Caco-2 (cell line): ENCODE measurements around the gene IL34. TPM values are rescaled to one million over a fixed set of nuclear protein-coding genes. Genes with fewer than 3 reads are reported as not detected.

Experiments used
- BruUV-seq: library from RNA; stranded (reverse); fragments of 400-500 nt; replicated peaks from 2 replicates; lab custom pipeline; 2021; lab: Mats Ljungman, UMichigan
- CTCF ChIA-PET: fragments of 300-600 bp; sonication (Branson Sonifier 250); formaldehyde crosslinking; loops from one replicate; lab custom pipeline; 2022; ENCODE audit warnings: antibody characterized with exemption; lab: Charles Lee
- POLR2A ChIA-PET: fragments of 300-600 bp; sonication (Branson Sonifier 250); formaldehyde crosslinking; loops from one replicate; lab custom pipeline; 2022; ENCODE audit warnings: antibody characterized with exemption; lab: Charles Lee
- DNase-seq, 2 experiments: peaks; one replicate each; pipeline versions ENCODE4 v3.0.0 to v3.0.0-alpha.2; 2020 to 2022
- H3K27me3 ChIP-seq: replicated peaks from 2 replicates; pipeline ENCODE4 v1.6.0; 2011; ENCODE audit warnings: low read length; ENCODE audit not compliant: control insufficient read depth, insufficient read depth
- H3K36me3 ChIP-seq: 2 replicates; pipeline ENCODE4 v1.5.1; 2011; ENCODE audit warnings: low read length; ENCODE audit not compliant: control insufficient read depth, insufficient read depth
- H3K4me1 ChIP-seq: fragments of 250-450 bp; sonication (Bioruptor Pico); 2 replicates; pipeline ENCODE4 v1.5.1; 2020; ENCODE audit warnings: mild to moderate bottlenecking
- H3K4me3 ChIP-seq: 2 replicates; pipeline ENCODE4 v1.5.1; 2011; ENCODE audit warnings: low read depth, mild to moderate bottlenecking, control low read depth, low read length
- H3K9me3 ChIP-seq: fragments of 250-450 bp; sonication (Bioruptor Pico); 2 replicates; pipeline ENCODE4 v1.5.1; 2020; ENCODE audit warnings: mild to moderate bottlenecking, moderate library complexity
- H3K27ac Mint-ChIP-seq: one replicate; pipeline ENCODE4 v1.8.0; 2022; ENCODE audit warnings: mixed read lengths; ENCODE audit not compliant: unreplicated experiment
- H3K27me3 Mint-ChIP-seq: one replicate; pipeline ENCODE4 v1.8.0; 2022; ENCODE audit warnings: mixed read lengths; ENCODE audit not compliant: insufficient read depth, unreplicated experiment
- H3K36me3 Mint-ChIP-seq: one replicate; pipeline ENCODE4 v1.8.0; 2022; ENCODE audit warnings: mild to moderate bottlenecking, mixed read lengths; ENCODE audit not compliant: insufficient read depth, unreplicated experiment
- H3K4me1 Mint-ChIP-seq: one replicate; pipeline ENCODE4 v1.8.0; 2022; ENCODE audit warnings: low read depth, mixed read lengths; ENCODE audit not compliant: unreplicated experiment
- H3K4me3 Mint-ChIP-seq: one replicate; pipeline ENCODE4 v1.8.0; 2022; ENCODE audit warnings: mild to moderate bottlenecking, moderate library complexity, mixed read lengths; ENCODE audit not compliant: unreplicated experiment
- H3K9me3 Mint-ChIP-seq: one replicate; pipeline ENCODE4 v1.8.0; 2022; ENCODE audit warnings: mixed read lengths; ENCODE audit not compliant: unreplicated experiment
- intact Hi-C: fragments of 100-400 bp; cut with micrococcal nuclease; formaldehyde crosslinking; loops from one replicate; pipeline ENCODE4 v1.10.0; 2022; ENCODE audit not compliant: unreplicated experiment
- total RNA-seq: library from RNA; stranded (reverse); gene quantifications from 2 replicates; pipeline ENCODE4 v1.2.3, GENCODE V29; 2022
- TF ChIP-seq, protein P1 (sequence below), 2 experiments: fragments of 200-600 bp in 1 of 2; IDR thresholded peaks; 1 replicate in 1 of 2; 2 replicates in 1 of 2; pipeline versions ENCODE4 v1.5.1 to v1.8.0; 2011 to 2022; ENCODE audit warnings: antibody characterized with exemption in 1 of 2, control low read depth in 1 of 2, inconsistent platforms in 1 of 2, low read depth in 1 of 2, low read length in 1 of 2, mild to moderate bottlenecking in 1 of 2, moderate library complexity in 1 of 2; ENCODE audit not compliant: insufficient read depth in 1 of 2, severe bottlenecking in 1 of 2, unreplicated experiment in 1 of 2

Gene IL34
- total RNA-seq, 1 experiment from 2014 or later: 0.50 TPM

- POLR2A ChIA-PET: no interaction called here
- Mint-ChIP-seq H3K4me3 (no peak overlapping the region), H3K36me3 (no peaks in the 10 kb centered on the region), H3K4me1 (no peaks in the 10 kb centered on the region), H3K27ac (no peak overlapping the region), H3K27me3 (peaks cover 2% of the 10 kb centered on the region), H3K9me3 (peaks cover 14% of the 10 kb centered on the region)
- no peaks in the 10 kb centered on the region for H3K36me3 ChIP-seq
- BruUV-seq: no TSS peak
- CTCF ChIA-PET: interaction anchor here (0.6 kb wide), 1 partner anchor 45 kb away, joined by 3 read pairs; no protein-coding TSS in a partner anchor
- H3K27me3 ChIP-seq: no peaks in the 10 kb centered on the region
- TF ChIP-seq, protein P1, sequence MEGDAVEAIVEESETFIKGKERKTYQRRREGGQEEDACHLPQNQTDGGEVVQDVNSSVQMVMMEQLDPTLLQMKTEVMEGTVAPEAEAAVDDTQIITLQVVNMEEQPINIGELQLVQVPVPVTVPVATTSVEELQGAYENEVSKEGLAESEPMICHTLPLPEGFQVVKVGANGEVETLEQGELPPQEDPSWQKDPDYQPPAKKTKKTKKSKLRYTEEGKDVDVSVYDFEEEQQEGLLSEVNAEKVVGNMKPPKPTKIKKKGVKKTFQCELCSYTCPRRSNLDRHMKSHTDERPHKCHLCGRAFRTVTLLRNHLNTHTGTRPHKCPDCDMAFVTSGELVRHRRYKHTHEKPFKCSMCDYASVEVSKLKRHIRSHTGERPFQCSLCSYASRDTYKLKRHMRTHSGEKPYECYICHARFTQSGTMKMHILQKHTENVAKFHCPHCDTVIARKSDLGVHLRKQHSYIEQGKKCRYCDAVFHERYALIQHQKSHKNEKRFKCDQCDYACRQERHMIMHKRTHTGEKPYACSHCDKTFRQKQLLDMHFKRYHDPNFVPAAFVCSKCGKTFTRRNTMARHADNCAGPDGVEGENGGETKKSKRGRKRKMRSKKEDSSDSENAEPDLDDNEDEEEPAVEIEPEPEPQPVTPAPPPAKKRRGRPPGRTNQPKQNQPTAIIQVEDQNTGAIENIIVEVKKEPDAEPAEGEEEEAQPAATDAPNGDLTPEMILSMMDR (IDR thresholded peaks at IDR 0.05; ENCODE audit: insufficient read depth in 1 of 2, low read depth in 1 of 2, low read length in 1 of 2, severe bottlenecking in 1 of 2, unreplicated experiment in 1 of 2): no peak
- DNase-seq: no peak
- no peaks in the 10 kb centered on the region for H3K4me1 ChIP-seq
- peaks cover 10% of the 10 kb centered on the region for H3K9me3 ChIP-seq
- H3K4me3 ChIP-seq: no peak overlapping the region
- intact Hi-C loops: no loop called here
Measured at GRCh38 chr16:70634861-70635260, 11.5 kb upstream of the IL34 start.

- Histone ChIP-seq H3K4me1 (no peaks in the 10 kb centered on the region), H3K4me3 (no peak overlapping the region), H3K36me3 (no peaks in the 10 kb centered on the region), H3K27me3 (no peaks in the 10 kb centered on the region), H3K9me3 (peaks cover 10% of the 10 kb centered on the region)
- no TSS peak for BruUV-seq
- ChIA-PET POLR2A (no interaction called here), CTCF (interaction anchor here (0.6 kb wide), 1 partner anchor 45 kb away, joined by 3 read pairs; no protein-coding TSS in a partner anchor)
- intact Hi-C loops: no loop called here
- H3K27me3 Mint-ChIP-seq: peaks cover 2% of the 10 kb centered on the region
- H3K4me1 Mint-ChIP-seq: no peaks in the 10 kb centered on the region
- DNase-seq: no peak
- TF ChIP-seq, protein P1 (IDR thresholded peaks at IDR 0.05; ENCODE audit: insufficient read depth in 1 of 2, low read depth in 1 of 2, low read length in 1 of 2, severe bottlenecking in 1 of 2, unreplicated experiment in 1 of 2): no peak
- H3K36me3 Mint-ChIP-seq: no peaks in the 10 kb centered on the region
- H3K4me3 Mint-ChIP-seq: no peak overlapping the region
- peaks cover 8% of the 10 kb centered on the region for H3K9me3 Mint-ChIP-seq
- H3K27ac Mint-ChIP-seq: no peak overlapping the region
Measured at GRCh38 chr16:70635336-70636016, 10.9 kb upstream of the IL34 start.

GRCh38 chr16:70638814-70639792 lies 7.3 kb upstream of the IL34 start:
- Mint-ChIP-seq H3K9me3 (no peaks in the 10 kb centered on the region), H3K36me3 (no peaks in the 10 kb centered on the region), H3K27me3 (peaks cover 2% of the 10 kb centered on the region), H3K27ac (no peak overlapping the region), H3K4me1 (no peaks in the 10 kb centered on the region), H3K4me3 (no peak overlapping the region)
- POLR2A ChIA-PET: no interaction called here
- H3K36me3 ChIP-seq: no peaks in the 10 kb centered on the region
- no peak for DNase-seq
- H3K4me1 ChIP-seq: no peaks in the 10 kb centered on the region
- no peaks in the 10 kb centered on the region; the same call in 1 of the 2 replicates for H3K9me3 ChIP-seq
- intact Hi-C loops: no loop called here
- no TSS peak for BruUV-seq
- TF ChIP-seq, protein P1 (IDR thresholded peaks at IDR 0.05; ENCODE audit: insufficient read depth in 1 of 2, low read depth in 1 of 2, low read length in 1 of 2, severe bottlenecking in 1 of 2, unreplicated experiment in 1 of 2): peak in 1 of 2 experiments; percentile 6
- CTCF ChIA-PET: interaction anchor here (0.5 to 1.2 kb wide), 2 partner anchors 24 to 711 kb away, joined by 3 to 6 read pairs; no protein-coding TSS in a partner anchor
- H3K4me3 ChIP-seq: no peak overlapping the region
- H3K27me3 ChIP-seq: no peaks in the 10 kb centered on the region
